MV-4-11 (cell line): Measurements from ENCODE around the gene VPS8.
"Not testable (repeated sequence)": the region's sequence is repeated elsewhere in the genome, so short reads cannot be mapped to it uniquely, and the experiment has no call there.

Source experiments
- DNase-seq: peaks from one replicate; lab custom pipeline; 2025; lab: John Stamatoyannopoulos, UW

Gene VPS8

DNA sequence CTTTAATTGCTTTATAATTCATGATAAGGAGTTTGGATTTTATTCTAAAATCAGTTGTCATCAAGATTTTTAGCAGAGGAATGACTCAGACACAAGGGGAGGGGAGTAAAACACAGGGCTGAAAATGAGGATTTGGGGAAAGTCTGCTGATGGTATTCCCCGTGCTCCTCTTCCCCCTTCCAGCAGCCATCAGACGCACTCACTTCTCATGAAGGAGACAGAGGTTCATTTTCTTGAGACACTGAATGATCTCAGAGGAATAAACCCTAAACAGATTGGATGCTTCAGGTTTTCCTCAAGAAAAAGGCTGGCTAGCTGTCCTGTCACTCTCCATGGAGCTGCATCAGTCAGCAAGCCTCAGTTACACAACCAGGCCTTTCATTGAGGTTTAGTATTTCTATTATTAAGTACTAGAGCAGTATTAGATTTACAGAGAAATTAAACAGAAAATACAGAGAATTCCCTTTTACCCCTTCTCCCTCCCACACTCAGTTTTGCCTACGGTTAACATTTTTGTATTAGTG lies 174.5 kb downstream of the VPS8 start:
- no peak for DNase-seq

DNA sequence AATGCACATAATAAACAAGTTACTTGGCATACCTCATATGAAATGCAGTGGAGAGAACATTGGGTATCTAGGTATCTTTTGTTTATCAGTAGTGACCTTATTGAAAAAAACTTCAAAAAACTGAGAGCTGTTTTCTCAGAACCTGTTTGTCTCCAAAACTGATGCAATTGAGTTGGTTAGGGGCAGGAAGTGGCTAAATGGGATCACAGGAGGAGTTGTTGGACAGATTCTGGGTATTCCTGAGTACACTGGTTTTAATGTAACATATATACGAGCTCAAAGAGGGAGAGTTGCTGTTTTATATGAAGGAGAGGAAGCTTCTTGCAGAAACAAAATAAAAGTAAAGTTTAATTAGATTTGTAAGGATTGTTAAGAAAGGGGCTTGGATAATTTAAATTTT lies 181.4 kb downstream of the VPS8 start:
- DNase-seq = no peak

- not testable (repeated sequence) for DNase-seq
Observed at GRCh38 chr3:185003876-185004275, 191.9 kb downstream of the VPS8 start.

DNA sequence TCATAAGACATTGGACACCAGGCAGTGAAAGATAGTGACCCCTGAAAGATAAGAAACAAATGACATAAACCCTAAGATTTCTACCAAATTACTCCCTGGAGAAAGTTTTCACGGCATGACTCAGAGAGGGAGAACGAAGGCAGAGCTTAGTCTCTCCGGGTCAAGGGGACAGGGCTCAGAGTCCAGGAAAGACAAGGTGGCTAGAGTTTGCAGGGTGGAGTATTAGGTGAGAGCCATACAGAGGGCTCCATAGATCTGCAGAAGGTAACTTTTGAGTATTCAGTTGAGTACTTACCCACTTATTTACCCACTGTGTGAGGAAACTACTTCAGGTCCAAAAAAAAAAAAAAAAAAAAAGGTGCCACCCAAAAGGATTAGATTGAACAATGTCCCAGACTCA lies 197.7 kb downstream of the VPS8 start:
- DNase-seq = no peak

DNA sequence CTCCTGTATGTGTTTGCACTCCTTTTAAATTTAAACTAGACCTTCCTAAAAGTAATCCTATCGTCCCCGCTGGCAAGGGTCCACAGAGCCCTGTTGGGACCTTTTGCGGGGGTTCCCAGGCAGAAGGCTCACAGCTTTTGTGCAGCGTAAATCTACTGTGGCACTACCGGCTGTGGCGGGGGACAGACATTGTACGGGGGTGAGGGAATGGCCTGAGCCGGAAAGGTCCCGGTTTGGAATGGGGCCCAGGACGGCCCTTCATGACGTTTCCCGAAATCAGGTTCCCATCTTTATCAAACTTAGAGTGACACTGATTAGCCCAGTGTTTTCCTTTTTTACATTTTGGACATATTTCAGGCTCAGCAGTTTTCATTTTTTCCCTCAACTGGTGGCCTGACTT lies 205.6 kb downstream of the VPS8 start:
- not testable (repeated sequence) for DNase-seq

GRCh38 chr3:185017996-185018395 lies 206.0 kb downstream of the VPS8 start:
- not testable (repeated sequence) for DNase-seq

- no peak for DNase-seq
Observed at GRCh38 chr3:185021256-185021655, 209.3 kb downstream of the VPS8 start.

- DNase-seq = no peak
Observed at GRCh38 chr3:185024406-185024805, 212.4 kb downstream of the VPS8 start.

DNA sequence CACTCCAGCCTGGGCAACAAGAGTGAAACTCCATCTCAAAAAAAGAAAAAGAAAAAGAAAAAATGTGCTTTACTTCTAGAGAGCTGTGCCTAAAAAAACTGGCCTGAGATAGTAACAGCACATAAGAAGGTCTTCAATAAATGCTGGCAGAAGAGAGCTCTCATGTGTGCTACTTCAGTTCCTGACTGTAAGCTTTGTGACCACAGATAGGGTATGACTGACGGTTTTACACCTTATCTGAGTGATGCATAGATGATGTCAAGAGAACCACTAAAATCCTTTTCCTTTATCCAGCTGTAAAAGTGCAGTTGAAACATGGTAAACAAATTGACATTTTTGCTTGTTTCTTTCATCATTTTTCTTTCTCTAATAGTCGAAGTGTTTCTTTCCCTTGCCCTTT lies 213.0 kb downstream of the VPS8 start:
- no peak for DNase-seq

GRCh38 chr3:185028121-185028520 lies 216.2 kb downstream of the VPS8 start:
- no peak for DNase-seq

DNA sequence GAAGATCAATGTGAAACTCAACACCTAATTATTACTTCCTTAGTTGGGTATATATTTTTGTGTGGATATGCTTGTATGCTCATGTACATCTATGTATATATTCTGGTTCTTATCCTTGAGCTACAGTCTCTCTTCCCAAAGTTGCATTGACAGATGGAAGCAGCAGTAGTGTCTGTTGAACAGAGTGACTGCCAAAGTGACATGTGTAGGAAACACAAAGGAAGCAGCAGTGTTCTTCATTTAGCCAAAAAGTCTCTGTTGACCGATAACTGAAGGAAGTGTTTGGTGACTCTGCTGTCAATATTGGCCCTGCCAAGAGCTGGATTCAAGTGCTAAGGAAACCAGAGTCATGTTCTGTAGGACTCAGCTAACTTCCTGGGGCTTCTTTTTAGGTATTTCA lies 217.1 kb downstream of the VPS8 start:
- DNase-seq = no peak

- DNase-seq = no peak
Observed at GRCh38 chr3:185030399-185030798, 218.4 kb downstream of the VPS8 start.

DNA sequence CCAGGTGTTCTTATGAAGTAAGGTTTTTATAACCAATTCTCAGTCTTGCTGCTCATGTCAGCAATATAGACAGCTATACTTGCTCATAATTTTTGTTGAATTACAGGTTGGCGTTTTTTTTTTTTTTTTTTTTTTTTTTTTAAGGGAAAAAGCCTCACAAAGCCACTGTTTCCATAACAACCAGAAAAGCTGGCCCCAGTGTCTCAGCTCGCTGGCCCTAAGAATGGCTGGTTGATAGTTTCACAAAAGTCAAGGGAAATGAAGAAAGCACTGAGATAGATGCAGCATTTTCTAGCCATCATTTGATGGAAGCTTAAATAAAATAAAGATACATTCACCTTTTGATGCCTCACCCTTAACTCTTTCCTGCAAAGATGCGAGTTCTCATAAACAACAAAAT lies 219.0 kb downstream of the VPS8 start:
- DNase-seq = no peak

DNA sequence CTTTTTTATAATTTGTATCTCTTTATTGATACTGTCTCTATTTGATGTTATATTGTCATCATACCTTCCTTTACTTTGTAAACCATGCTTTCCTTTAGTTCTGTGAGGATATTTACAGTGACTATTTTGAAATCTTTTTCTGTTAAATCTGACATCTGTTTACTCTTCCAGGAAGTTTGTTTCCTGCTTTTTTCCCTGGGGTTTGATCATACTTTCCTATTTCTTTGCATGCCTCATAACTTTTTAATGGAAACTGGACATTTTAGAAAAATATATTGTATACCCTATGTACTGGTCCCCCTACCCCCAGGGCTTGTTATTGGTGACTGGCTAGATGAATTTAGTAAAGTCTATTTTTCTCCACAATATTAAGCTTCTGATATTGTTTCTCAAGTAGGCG lies 225.8 kb downstream of the VPS8 start:
- DNase-seq = no peak

DNA sequence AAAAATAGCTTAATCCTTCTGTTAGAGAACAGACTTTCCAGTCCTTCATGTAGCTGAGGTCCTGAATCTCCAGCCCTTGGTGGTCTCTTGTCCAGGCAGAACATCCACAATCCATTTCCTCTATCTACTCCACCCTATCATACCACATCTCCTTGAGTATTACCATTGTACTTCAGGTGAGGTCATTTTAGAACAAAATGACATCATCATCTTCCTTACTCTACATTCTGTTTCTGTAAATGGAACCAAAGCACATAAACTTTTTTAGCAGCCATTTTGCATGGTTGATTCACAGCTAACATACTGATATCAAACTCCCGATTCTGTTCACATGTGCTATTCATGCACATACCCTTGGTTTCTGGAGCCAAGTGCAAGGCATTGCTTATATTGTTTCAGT lies 228.5 kb downstream of the VPS8 start:
- no peak for DNase-seq

- DNase-seq = no peak
Observed at GRCh38 chr3:185041540-185041939, 229.6 kb downstream of the VPS8 start.

GRCh38 chr3:185042312-185043050 lies 230.5 kb downstream of the VPS8 start:
- no peak for DNase-seq

- no peak for DNase-seq
Observed at GRCh38 chr3:185046164-185046515, 234.2 kb downstream of the VPS8 start.

DNA sequence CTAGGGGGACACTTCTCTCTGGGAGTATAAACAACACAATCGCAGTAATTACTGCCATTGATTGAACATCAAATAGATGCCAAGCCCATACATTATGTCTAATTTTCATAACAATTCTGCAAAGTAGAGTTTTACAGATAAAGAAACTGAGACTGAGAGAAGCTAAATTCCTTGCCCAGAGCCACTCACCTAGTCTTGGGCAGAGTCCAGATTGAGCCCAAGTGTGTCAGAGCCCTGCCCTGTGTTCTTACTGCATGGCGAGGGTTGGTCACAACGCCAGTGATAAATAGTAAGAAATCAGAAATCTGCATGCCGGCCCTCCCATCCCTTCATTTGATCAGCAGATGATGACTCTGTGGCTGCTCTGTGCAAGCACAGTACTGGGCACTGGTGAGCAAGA lies 234.6 kb downstream of the VPS8 start:
- DNase-seq = no peak

DNA sequence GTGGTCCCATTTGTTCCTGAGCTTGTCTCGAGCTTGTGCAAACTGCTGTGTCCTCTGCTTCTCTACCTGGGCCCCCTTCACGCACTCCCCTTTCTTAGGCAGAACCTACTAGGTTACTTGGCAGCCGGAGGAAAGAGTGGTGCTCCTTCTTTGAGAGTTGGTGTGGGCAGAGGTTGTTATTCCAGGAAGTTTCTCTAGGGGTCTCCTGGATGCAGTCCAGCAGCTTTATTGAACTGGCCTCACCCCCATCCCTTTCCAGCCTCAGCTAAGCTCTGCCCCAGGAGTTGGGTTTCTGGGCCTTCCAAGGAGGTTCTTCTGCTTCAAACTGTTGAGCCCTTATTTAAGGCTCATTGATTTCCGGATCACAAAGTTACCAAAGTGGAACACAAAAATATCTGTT lies 237.7 kb downstream of the VPS8 start:
- DNase-seq = no peak

GRCh38 chr3:185051801-185052200 lies 239.8 kb downstream of the VPS8 start:
- DNase-seq = no peak

DNA sequence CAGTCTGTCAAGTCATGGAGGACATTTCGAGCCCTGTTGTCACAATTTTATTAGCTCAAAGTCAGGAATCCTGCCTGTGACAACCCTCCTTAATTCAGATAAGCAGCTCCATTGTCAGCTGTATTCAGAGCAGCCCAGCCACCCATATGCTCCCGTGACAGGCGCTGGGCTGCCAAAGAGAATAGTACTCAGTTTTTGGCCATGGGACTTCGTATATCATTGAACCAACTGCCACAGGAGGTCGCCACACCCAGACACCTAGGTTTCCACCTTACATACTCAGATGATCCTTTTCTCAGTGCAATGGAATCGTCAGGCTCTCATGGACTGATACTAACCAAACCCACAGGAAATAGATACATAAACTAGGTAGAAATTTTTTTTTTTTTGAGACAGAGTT lies 240.7 kb downstream of the VPS8 start:
- DNase-seq = no peak

DNA sequence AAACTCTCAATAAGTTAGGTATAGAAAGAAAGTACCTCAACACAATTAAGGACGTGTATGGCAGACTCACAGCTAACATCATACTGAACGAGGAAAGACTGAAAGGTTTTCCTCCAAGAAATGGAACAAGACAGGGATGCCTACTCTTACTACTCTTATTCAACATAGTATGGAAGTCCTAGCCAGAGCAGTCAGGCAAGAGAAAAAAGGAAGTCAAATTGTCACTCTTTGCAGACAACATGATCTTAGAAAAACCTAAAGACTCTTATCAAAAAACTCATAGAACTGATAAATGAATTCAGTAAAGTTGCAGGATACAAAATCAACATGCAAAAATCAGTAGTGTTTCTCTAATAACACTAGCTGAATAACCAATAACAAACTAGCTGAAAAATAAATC lies 244.9 kb downstream of the VPS8 start:
- peak; percentile 16 for DNase-seq

DNA sequence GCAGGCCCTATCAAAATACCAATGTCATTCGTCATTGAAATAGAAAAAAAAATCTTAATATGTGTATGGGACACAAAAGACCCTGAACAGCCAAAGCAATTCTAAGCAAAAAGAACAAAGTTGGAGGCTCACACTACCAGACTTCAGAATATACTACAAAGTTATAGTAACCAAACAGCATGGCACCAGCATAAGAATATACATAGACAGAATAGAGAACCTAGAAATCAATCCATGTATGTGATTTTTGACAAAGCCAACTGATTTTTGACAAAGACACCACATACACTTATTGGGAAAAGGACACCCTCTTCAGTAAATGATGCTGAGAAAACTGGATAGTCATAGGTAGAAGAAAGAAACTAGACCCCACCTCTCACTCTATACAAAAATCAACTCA lies 245.9 kb downstream of the VPS8 start:
- DNase-seq = no peak
